ENCODE measurements around the gene FOXC1.

DNA sequence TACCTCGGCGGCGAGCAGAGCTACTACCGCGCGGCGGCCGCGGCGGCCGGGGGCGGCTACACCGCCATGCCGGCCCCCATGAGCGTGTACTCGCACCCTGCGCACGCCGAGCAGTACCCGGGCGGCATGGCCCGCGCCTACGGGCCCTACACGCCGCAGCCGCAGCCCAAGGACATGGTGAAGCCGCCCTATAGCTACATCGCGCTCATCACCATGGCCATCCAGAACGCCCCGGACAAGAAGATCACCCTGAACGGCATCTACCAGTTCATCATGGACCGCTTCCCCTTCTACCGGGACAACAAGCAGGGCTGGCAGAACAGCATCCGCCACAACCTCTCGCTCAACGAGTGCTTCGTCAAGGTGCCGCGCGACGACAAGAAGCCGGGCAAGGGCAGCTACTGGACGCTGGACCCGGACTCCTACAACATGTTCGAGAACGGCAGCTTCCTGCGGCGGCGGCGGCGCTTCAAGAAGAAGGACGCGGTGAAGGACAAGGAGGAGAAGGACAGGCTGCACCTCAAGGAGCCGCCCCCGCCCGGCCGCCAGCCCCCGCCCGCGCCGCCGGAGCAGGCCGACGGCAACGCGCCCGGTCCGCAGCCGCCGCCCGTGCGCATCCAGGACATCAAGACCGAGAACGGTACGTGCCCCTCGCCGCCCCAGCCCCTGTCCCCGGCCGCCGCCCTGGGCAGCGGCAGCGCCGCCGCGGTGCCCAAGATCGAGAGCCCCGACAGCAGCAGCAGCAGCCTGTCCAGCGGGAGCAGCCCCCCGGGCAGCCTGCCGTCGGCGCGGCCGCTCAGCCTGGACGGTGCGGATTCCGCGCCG lies 994 bp downstream of the FOXC1 start:
- TF ChIP-seq GATA3 (IDR thresholded peaks at IDR 0.05; ENCODE audit: low read depth, low read length) (no peak), GATA2 (IDR thresholded peaks at IDR 0.05; ENCODE audit: low read depth, low read length) (no peak)

Measured in SH-SY5Y (cell line).